Omental fat pad (tissue), 4 donors: ENCODE measurements around the gene SHISA7. TPM values are rescaled to one million over a fixed set of nuclear protein-coding genes. Genes with fewer than 3 reads are reported as not detected.

ENCODE experiments used
- ATAC-seq: fragments of 150-250 bp; one replicate; pipeline ENCODE4 v1.9.1; 2016; ENCODE audit warnings: mild to moderate bottlenecking, moderate library complexity; ENCODE audit not compliant: low FRiP score
- DNase-seq: peaks from one replicate; pipeline ENCODE4 v3.0.0-alpha.2; 2019; ENCODE audit warnings: low spot score
- total RNA-seq, 4 donors: library from RNA; depleted of rRNA; stranded (reverse); fragments of >200 nt; gene quantifications; one replicate each; pipeline ENCODE4 v1.1.0, GENCODE V29; 2016
- TF ChIP-seq, protein P1 (sequence below), 3 donors: fragments of 450-650 bp; IDR thresholded peaks; one replicate each; pipeline ENCODE4 v1.5.1; 2016 to 2017; ENCODE audit warnings: antibody characterized with exemption in 3 of 3, mild to moderate bottlenecking in 3 of 3, moderate library complexity in 2 of 3

Gene SHISA7
- total RNA-seq, 4 donors from 2014 or later, result not detected

DNA sequence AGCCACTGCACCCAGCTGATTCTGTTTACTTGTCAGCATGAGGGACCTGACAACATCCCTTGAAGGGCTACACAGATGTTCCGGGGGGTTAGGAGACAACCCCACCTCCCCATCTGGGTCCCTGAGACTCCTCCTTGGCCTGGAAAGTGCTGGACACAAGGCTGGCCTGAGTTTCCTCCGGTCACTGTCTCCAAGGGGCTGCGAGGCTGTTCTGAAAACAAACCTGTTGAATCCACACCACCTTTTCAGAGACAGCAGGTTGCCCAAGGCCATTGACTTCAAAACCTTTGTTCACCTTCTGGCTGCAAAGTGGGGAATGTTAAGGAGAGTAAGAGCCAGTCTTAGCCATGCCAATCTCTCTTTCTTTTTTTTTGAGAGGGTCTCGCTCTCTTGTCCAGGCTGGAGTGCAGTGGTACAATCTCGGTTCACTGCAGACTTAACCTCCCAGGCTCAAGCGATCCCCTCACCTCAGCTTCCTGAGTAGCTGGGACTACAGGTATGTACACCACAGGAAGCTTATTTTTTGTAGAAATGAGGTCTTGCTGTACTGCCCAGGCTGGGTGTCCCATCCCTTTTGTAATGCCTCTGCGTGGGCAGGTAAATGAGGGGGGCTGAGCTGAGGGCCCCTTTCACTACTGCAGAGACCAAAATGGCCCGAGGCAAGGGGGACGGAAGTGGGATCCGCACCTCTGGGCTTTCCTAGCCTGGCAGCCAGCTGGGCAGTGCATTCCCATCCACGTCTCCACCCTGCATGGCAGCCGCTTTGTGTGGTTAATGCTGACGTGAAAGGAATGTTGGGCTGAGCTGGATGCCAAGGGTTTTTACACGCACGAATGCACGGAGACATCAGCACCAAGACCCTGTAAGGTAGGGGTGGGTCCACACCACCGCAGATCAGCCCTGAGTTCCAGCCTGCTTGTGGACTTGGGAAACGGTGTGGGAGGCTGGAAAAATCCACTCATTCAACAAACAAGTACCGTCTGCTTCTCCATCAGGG, 31.5 kb upstream of the SHISA7 start:
- TF ChIP-seq, protein P1, sequence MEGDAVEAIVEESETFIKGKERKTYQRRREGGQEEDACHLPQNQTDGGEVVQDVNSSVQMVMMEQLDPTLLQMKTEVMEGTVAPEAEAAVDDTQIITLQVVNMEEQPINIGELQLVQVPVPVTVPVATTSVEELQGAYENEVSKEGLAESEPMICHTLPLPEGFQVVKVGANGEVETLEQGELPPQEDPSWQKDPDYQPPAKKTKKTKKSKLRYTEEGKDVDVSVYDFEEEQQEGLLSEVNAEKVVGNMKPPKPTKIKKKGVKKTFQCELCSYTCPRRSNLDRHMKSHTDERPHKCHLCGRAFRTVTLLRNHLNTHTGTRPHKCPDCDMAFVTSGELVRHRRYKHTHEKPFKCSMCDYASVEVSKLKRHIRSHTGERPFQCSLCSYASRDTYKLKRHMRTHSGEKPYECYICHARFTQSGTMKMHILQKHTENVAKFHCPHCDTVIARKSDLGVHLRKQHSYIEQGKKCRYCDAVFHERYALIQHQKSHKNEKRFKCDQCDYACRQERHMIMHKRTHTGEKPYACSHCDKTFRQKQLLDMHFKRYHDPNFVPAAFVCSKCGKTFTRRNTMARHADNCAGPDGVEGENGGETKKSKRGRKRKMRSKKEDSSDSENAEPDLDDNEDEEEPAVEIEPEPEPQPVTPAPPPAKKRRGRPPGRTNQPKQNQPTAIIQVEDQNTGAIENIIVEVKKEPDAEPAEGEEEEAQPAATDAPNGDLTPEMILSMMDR (IDR thresholded peaks at IDR 0.05), result no peak
- DNase-seq, result no peak
- ATAC-seq, result no peak

DNA sequence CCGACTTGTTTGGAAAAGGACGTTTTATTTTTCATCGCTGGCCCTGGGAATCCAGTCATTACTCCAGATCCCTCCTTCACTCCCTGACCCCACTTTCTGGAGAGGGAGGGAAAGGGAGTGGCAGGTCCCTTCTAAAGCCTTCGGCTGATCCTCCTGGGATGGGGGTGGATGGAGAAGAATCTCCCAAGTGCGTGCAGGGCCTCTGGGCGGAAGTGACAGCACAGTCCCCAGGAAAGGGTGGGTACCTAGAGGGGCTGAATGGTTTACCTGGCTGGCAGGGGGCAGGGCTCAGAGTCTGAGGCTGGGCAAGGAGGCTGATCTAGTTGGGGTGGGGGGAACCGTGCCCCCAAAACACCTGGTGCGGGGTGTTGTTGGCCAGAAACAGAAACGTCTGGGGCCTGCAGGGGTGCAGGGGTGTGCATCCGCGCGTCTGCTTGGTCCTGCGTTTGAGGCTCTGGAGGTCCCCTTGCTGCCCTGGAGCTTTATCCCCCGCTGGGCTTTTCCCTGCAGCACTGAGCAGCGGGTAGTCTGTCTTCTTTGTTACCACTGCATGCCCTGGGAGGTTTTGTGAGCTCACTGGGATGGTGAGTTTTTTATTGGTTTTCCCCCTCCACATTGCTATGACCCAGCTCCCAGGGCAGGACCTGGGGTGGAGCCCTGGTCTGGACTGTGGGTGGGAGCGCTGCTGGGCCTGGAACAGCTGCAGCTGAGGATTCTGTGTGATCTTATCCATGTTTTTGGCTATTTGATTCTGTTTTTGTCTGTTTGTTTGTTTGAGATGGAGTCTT, 30.3 kb upstream of the SHISA7 start:
- ATAC-seq (no peak), DNase-seq (no peak)
- TF ChIP-seq, protein P1 (IDR thresholded peaks at IDR 0.05), result no peak

DNA sequence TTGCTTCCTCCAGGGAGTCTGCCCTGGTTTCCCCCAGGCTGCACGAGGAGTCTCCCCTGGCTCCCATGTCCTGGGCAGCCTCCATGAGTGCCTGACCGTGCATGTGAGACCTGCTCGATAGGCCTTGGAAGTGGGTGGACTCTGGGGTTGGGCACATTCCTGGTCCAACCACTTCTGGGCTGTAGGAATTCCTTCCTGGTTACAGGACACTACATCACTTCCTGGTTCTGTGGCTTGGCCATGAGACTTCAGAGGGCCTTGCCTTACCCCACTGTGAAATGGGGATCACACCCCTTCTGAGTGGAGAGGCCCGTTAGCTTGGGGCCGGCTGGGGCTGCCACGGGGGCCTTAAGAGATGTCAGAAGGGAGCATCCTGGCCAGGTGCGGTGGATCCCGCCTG, 29.4 kb upstream of the SHISA7 start:
- TF ChIP-seq, protein P1 (IDR thresholded peaks at IDR 0.05), result no peak
- DNase-seq (no peak), ATAC-seq (no peak)

DNA sequence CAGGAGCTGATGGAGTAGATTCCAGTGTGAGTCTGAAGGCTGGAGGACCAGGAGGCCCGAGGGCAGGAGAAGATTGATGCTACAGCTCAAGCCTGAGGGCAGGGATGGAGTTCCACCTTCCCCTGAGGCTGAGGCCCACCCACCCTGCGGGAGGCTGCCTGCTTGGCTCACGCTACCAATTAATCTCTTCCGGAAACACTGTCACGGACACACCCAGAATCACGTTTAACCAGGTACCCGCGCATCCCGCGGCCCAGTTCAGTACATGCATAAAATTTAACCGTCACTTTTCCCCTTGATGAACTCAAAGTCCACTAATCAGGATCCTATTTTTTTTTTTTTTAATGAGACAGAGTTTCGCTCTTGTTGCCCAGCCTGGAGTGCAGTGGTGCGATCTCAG, 28.2 kb upstream of the SHISA7 start:
- TF ChIP-seq, protein P1 (IDR thresholded peaks at IDR 0.05), result no peak
- ATAC-seq, result no peak

DNA sequence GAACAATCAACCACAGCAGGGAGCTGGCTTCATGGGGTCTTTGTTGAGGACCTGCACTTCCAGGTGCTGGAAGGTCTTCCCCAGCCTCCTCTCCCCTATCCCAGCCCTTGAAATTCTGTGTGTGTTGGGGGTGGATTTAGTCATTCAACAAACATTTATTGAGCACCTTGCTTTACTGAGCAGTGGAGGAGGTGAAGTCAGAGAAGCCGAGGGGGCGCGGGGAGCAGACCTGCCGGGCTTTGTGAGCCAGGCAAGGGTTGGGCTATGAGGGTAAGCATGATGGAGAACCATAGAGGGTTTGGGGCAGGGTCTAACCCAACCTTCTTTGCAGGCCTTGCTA, 24.9 kb upstream of the SHISA7 start:
- TF ChIP-seq, protein P1 (IDR thresholded peaks at IDR 0.05), result no peak
- ATAC-seq (no peak), DNase-seq (no peak)

More for the DNA sequence above, 28.2 kb upstream of the SHISA7 start:
- DNase-seq, result no peak

DNA sequence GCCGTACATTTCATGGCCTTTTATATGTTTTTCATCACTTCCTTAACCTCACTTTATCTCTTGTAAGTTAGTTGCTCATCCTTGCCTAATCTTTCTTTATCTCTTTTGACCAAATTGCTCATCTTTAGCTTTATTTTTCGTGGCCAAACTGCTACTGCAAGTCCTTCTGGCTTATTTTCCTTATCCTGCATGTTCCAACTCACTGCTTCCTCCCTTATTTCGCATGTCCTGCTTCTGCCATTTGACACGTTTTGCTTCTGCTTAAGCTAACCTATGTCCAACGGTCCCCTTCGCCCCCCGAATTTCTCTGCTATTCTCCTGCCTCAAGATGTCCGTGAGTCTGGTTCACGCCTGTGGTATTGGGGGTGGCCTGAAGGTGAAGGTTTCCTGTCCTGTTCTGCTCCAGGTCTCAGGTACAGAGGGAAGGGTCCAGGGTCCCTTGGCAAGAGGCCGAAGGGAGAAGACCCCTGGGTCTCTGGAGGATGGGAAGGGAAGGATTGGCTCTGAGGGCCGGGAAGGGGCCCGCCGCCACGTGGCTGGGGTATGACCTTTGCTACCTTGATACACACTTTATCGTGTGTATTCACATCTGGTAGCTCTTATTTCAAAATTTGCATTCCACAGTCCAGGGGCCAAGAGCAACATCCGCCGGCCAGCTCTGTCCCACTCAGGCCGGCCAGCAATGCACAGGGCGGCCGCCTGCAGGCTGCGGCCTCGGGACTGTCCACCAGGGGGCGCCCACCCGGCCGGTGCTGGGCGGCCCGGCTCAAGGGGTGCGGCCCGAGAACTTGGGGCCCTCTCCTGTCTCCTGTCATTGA, 24.3 kb upstream of the SHISA7 start:
- DNase-seq (peak; percentile 66), ATAC-seq (peak; percentile 89)
- TF ChIP-seq, protein P1 (IDR thresholded peaks at IDR 0.05), result peak in 2 of 3 donors; percentile 53 to 85
